Thyroid gland (tissue), 4 donors: ENCODE data around the gene DMRT1. TPM values are rescaled to one million over a fixed set of nuclear protein-coding genes. Genes with fewer than 3 reads are reported as not detected.

Experiments used
- DNase-seq, 2 donors: peaks; one replicate each; pipeline ENCODE4 v3.0.0-alpha.2; 2019
- H3K27ac ChIP-seq, 3 donors: fragments of 200-600 bp; sonication (generic); 1 replicate in 2 of 3; 2 replicates in 1 of 3; pipeline ENCODE4 v1.5.1; 2016 to 2019; ENCODE audit warnings: mild to moderate bottlenecking in 1 of 3, moderate library complexity in 1 of 3
- H3K27me3 ChIP-seq: fragments of 200-600 bp; sonication (generic); one replicate; pipeline ENCODE4 v1.5.1; 2019
- H3K36me3 ChIP-seq, 2 donors: fragments of 200-600 bp; sonication (generic); one replicate each; pipeline ENCODE4 v1.5.1; 2016 to 2019
- H3K4me1 ChIP-seq, 2 donors: fragments of 200-600 bp; sonication (generic); one replicate each; pipeline ENCODE4 v1.5.1; 2017 to 2019
- H3K4me3 ChIP-seq, 3 donors: fragments of 200-600 bp; sonication (generic); replicated peaks in 1 of 3; 1 replicate in 2 of 3; 2 replicates in 1 of 3; pipeline ENCODE4 v1.5.1; 2016; ENCODE audit warnings: mild to moderate bottlenecking in 1 of 3
- H3K9me3 ChIP-seq: fragments of 200-600 bp; sonication (generic); one replicate; pipeline ENCODE4 v1.5.1; 2017
- POLR2A ChIP-seq, 2 donors: fragments of 450-650 bp; IDR thresholded peaks; one replicate each; pipeline ENCODE4 v1.6.1; 2017; ENCODE audit warnings: antibody characterized with exemption in 2 of 2, mild to moderate bottlenecking in 2 of 2, moderate library complexity in 1 of 2
- WGBS, 2 donors: methylation state at CpG; one replicate each; pipeline ENCODE4 v1.1.5; 2017; 5-methylcytosine and 5-hydroxymethylcytosine counted together
- intact Hi-C: fragments of 100-400 bp; cut with DNase I; formaldehyde crosslinking; loops from one replicate; pipeline ENCODE4 v1.15.1; 2023
- total RNA-seq, 4 donors: library from RNA; depleted of rRNA; stranded (reverse); fragments of >200 nt; gene quantifications; one replicate each; pipeline ENCODE4 v1.2.3, GENCODE V29; 2016
- TF ChIP-seq, protein P1 (sequence below), 6 experiments: fragments of 200-600 bp in 3 of 6; fragments of 450-650 bp in 3 of 6; sonication (generic) in 3 of 6; IDR thresholded peaks; one replicate each; pipeline ENCODE4 v1.5.1; 2016 to 2019; ENCODE audit warnings: antibody characterized with exemption in 6 of 6, mild to moderate bottlenecking in 2 of 6, inconsistent platforms in 1 of 6, moderate library complexity in 1 of 6

DMRT1 gene
- total RNA-seq, 4 donors from 2014 or later = 0.33 to 2.0 (median 0.94) TPM; not detected in 1

DNA sequence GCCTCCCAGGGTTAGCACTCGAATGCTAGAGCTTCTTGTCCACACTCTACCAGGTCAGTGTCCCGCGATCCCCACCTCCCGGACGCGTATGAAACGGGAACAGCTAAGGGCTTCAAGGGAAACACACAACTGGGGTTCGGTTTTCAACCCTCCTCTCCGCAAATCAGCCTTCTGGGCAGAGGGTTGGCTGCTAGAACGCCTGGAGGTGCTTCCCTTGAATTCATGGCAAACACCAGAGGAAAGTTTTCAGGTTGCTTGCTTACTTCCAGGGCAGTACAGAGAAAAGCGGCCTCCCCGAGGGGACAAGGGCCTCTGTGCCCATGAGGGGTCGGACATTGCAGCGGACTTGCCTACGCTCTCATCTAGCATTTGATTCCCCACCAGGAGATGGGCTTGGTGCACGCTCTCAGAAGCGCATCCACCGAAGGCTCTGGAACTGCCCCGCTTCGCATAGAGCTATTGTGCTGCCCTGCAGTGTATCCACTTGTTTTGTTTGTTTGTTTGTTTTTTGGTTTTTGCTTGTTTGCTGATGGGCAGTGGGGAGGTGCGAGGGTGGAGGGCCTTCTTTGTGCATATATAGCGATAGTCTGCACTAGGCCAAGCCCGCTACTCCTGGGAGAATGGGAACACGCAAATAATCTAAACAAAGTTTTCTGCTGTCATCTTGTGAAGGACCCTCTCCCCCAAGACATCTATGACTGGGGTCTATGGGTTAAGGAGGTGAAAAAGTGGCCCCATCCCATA is 133.7 kb downstream of the DMRT1 start:
- intact Hi-C loops = no loop called here

DNA sequence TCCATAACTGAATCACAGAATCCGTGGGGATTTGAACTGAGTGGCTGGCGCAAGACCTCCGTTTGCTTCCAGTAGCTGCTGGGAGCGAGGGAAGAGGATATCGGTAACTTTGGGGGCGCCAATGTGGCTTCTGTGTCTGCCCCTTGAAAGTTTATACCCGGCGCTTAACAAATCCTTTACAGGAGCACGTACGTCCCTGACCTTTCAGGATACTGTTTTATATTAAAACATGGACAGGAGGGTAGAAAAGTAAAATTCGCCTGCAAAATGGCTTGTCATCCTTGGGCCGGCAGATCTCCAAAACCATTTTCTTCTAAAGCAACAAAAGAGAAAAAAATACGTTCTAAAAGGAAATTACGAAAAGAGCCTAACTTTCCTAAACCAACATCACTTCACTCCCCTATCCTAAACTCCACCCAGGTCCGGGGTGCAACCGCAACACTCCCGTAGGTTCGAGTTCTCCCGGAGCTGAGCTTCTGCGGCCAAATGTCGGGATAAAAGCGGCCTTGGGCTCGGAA is 134.3 kb downstream of the DMRT1 start:
- Histone ChIP-seq H3K4me1 (peaks cover 36 to 38% of the 10 kb centered on the region in 2 donors), H3K36me3 (no peaks in the 10 kb centered on the region), H3K27ac (peak overlapping the region; percentile 48 to 93 (median 91)), H3K27me3 (no peaks in the 10 kb centered on the region), H3K9me3 (no peaks in the 10 kb centered on the region), H3K4me3 (peak overlapping the region in 1 of 3 donors; percentile 42)
- intact Hi-C loops = no loop called here
- 18 to 20% methylated on average over 22 to 23 of the region's 23 CpGs for WGBS, 2 donors
- TF ChIP-seq, protein P1, sequence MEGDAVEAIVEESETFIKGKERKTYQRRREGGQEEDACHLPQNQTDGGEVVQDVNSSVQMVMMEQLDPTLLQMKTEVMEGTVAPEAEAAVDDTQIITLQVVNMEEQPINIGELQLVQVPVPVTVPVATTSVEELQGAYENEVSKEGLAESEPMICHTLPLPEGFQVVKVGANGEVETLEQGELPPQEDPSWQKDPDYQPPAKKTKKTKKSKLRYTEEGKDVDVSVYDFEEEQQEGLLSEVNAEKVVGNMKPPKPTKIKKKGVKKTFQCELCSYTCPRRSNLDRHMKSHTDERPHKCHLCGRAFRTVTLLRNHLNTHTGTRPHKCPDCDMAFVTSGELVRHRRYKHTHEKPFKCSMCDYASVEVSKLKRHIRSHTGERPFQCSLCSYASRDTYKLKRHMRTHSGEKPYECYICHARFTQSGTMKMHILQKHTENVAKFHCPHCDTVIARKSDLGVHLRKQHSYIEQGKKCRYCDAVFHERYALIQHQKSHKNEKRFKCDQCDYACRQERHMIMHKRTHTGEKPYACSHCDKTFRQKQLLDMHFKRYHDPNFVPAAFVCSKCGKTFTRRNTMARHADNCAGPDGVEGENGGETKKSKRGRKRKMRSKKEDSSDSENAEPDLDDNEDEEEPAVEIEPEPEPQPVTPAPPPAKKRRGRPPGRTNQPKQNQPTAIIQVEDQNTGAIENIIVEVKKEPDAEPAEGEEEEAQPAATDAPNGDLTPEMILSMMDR (IDR thresholded peaks at IDR 0.05) = no peak
- TF ChIP-seq POLR2A (IDR thresholded peaks at IDR 0.05) = no peak
- no peak for DNase-seq

More for the DNA sequence above, 133.7 kb downstream of the DMRT1 start:
- DNase-seq = no peak
- Histone ChIP-seq H3K4me1 (peaks cover 33% of the 10 kb centered on the region in 2 donors), H3K36me3 (no peaks in the 10 kb centered on the region), H3K27ac (peak overlapping the region in 2 of 3 donors; percentile 91 to 93), H3K9me3 (no peaks in the 10 kb centered on the region), H3K4me3 (no peak overlapping the region), H3K27me3 (no peaks in the 10 kb centered on the region)
- WGBS, 2 donors = 33 to 42% methylated on average over 19 to 24 of the region's 24 CpGs
- TF ChIP-seq POLR2A (IDR thresholded peaks at IDR 0.05) = no peak
- TF ChIP-seq, protein P1 (IDR thresholded peaks at IDR 0.05) = no peak

DNA sequence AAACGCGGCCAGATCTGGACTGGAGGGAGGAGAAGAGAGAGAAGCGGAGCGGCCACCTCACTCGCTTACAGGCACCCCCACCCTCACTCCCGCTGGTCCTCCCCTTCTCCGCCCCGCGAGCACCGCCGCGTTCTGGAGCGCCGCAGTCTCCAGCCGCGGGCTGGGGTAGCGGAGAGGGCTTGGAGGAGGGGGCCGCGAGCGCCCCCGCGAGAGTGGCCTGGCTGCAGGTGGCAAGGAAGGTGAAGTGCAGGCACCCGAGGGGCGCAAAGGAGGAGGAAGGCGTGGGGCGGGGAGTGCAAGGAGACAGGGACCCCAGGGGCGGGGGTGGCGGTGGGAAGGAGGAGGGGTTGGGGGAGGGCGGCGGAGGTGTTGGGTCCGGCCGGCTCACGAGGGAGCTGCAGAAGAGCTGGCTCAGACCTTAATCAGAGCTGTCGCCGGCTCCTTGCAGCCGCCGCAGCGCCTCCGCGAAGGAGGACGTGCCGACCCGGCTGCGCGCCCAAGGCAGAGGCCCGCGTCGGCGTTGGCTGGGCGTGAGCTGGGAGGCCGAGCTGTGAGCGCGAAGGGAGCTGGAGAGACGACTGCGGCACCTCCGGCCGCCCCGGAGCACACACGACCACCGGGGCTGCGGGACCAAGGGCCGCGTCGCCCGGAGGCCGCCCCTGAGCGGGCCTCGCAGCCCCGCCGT is 134.9 kb downstream of the DMRT1 start, which contains the start of gene DMRT3:
Gene DMRT3, plus strand, starts transcription at position 398 of the 685 bp plus-strand sequence. CDS start 347 bp downstream, outside the sequence.
- Histone ChIP-seq H3K4me1 (peaks cover 38 to 43% of the 10 kb centered on the region in 2 donors), H3K27ac (peak within 1 kb of the TSS; percentile 48 to 93 (median 91)), H3K27me3 (no peaks in the 10 kb centered on the region), H3K9me3 (no peaks in the 10 kb centered on the region), H3K4me3 (peak within 1 kb of the TSS in 1 of 3 donors; percentile 42), H3K36me3 (no peaks in the 10 kb centered on the region)
- 2 to 3% methylated on average over 35 to 38 of the region's 70 CpGs for WGBS, 2 donors
- intact Hi-C loops = no loop called here
- peak; percentile 43 to 73 for DNase-seq
- TF ChIP-seq POLR2A (IDR thresholded peaks at IDR 0.05) = peak; percentile 40 to 71
- TF ChIP-seq, protein P1 (IDR thresholded peaks at IDR 0.05) = no peak

DNA sequence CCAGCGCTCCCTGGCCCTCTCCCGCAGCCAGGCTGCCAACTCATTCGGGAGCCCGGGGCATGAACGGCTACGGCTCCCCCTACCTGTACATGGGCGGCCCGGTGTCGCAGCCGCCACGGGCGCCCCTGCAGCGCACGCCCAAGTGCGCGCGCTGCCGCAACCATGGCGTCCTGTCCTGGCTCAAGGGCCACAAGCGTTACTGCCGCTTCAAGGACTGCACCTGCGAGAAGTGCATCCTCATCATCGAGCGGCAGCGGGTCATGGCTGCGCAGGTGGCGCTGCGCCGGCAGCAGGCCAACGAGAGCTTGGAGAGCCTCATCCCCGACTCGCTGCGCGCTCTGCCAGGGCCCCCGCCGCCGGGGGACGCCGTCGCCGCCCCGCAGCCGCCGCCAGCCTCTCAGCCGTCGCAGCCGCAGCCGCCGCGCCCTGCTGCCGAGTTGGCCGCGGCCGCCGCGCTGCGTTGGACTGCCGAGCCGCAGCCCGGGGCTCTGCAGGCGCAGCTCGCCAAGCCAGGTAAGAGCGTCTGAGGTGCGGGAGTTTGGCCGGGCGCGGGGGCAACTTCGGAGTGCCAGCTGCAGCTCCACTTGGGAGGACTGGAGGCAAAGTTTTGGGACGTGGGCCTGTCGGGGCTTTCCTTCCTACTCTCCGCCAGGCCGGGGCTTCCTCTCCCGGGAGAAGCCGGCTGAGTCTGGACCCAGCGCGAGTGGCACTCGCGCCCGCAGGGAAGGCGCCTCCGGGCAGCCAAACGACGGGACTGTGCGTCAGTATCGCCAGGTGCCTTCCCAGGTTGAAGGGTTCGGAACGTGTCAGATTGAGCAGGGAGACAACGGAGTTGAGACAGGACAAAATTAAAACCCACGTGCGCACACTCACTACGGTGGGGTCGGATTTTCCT is 135.7 kb downstream of the DMRT1 start:
- peak; percentile 44 to 61 for DNase-seq
- peak; percentile 4 to 60 for TF ChIP-seq POLR2A (IDR thresholded peaks at IDR 0.05)
- TF ChIP-seq, protein P1 (IDR thresholded peaks at IDR 0.05) = peak in 1 of 6 experiments; percentile 0
- Histone ChIP-seq H3K4me3 (peak overlapping the region in 1 of 3 donors; percentile 42), H3K27ac (peak overlapping the region; percentile 48 to 93 (median 91)), H3K27me3 (no peaks in the 10 kb centered on the region), H3K9me3 (no peaks in the 10 kb centered on the region), H3K4me1 (peaks cover 37 to 41% of the 10 kb centered on the region in 2 donors), H3K36me3 (no peaks in the 10 kb centered on the region)
- 7 to 9% methylated on average over 23 to 30 of the region's 92 CpGs for WGBS, 2 donors
- intact Hi-C loops = no loop called here
